Cardiac muscle cell (in vitro differentiated cells and primary cell): ENCODE results near the gene CA5B. TPM values are rescaled to one million over a fixed set of nuclear protein-coding genes. Genes with fewer than 3 reads are reported as not detected.

Experiments
- DNase-seq, 2 donors: peaks; one replicate each; pipeline versions ENCODE4 v3.0.0 to v3.0.0-alpha.2; 2010 to 2017; ENCODE audit warnings: low read depth in 1 of 2, low spot score in 1 of 2
- H3K27ac ChIP-seq: fragments of 200-600 bp; sonication (generic); 2 replicates; pipeline ENCODE4 v1.5.1; 2016
- H3K27me3 ChIP-seq: fragments of 200-600 bp; sonication (generic); 2 replicates; pipeline ENCODE4 v1.6.0; 2016; ENCODE audit warnings: control low read depth
- H3K36me3 ChIP-seq: fragments of 200-600 bp; sonication (generic); 2 replicates; pipeline ENCODE4 v1.5.1; 2016; ENCODE audit warnings: control low read depth
- H3K4me1 ChIP-seq: fragments of 200-600 bp; sonication (generic); 2 replicates; pipeline ENCODE4 v1.8.1; 2017; ENCODE audit warnings: low read depth, mild to moderate bottlenecking, mixed run types
- H3K4me3 ChIP-seq: fragments of 200-600 bp; sonication (generic); 2 replicates; pipeline ENCODE4 v1.5.1; 2016; ENCODE audit warnings: mild to moderate bottlenecking
- H3K9me3 ChIP-seq: fragments of 200-600 bp; sonication (generic); 2 replicates; pipeline ENCODE4 v1.5.1; 2017; ENCODE audit warnings: low read depth, mild to moderate bottlenecking, control low read depth
- CTCF ChIP-seq: IDR thresholded peaks from 2 replicates; pipeline ENCODE4 v1.5.1; 2012; ENCODE audit warnings: low read depth, mild to moderate bottlenecking, low read length
- polyA plus RNA-seq: library from polyadenylated mRNA; unstranded; fragments of >200 nt; fragmentation: Nextera tagmentation; extraction: Ambion mirVana; gene quantifications from 2 replicates; pipeline ENCODE4 v1.2.1, GENCODE V29; 2016
- total RNA-seq: library from RNA; depleted of rRNA; stranded (reverse); fragments of >200 nt; gene quantifications from 2 replicates; pipeline ENCODE4 v1.2.3, GENCODE V29; 2016

Gene CA5B
- total and polyA plus RNA-seq, 2 experiments from 2014 or later = 7.1 to 9.9 TPM

- Histone ChIP-seq H3K4me1 (no peaks in the 10 kb centered on the region), H3K9me3 (no peaks in the 10 kb centered on the region), H3K27ac (no peak overlapping the region), H3K4me3 (no peak overlapping the region), H3K27me3 (no peaks in the 10 kb centered on the region), H3K36me3 (no peaks in the 10 kb centered on the region)
- TF ChIP-seq CTCF = no peak
- DNase-seq = no peak
These were observed 9.6 kb downstream of the CA5B start for GRCh38 chrX:15747626-15748173.

GRCh38 chrX:15748841-15749240, 10.8 kb downstream of the CA5B start:
- no peaks in the 10 kb centered on the region for H3K27me3 ChIP-seq
- H3K36me3 ChIP-seq = no peaks in the 10 kb centered on the region
- no peaks in the 10 kb centered on the region for H3K9me3 ChIP-seq
- no peak for DNase-seq
- H3K27ac ChIP-seq = no peak overlapping the region
- H3K4me1 ChIP-seq = peaks cover under 1% of the 10 kb centered on the region
- H3K4me3 ChIP-seq = no peak overlapping the region
- no peak for TF ChIP-seq CTCF

- no peak for DNase-seq
- Histone ChIP-seq H3K27ac (no peak overlapping the region), H3K4me1 (peaks cover 12% of the 10 kb centered on the region), H3K4me3 (no peak overlapping the region), H3K36me3 (no peaks in the 10 kb centered on the region), H3K9me3 (no peaks in the 10 kb centered on the region), H3K27me3 (no peaks in the 10 kb centered on the region)
- TF ChIP-seq CTCF = no peak
These were observed 11.9 kb downstream of the CA5B start for GRCh38 chrX:15749642-15750610.

- no peaks in the 10 kb centered on the region for H3K9me3 ChIP-seq
- H3K27me3 ChIP-seq = no peaks in the 10 kb centered on the region
- DNase-seq = no peak
- no peak overlapping the region for H3K27ac ChIP-seq
- no peak for TF ChIP-seq CTCF
- no peak overlapping the region for H3K4me3 ChIP-seq
- peaks cover 17% of the 10 kb centered on the region for H3K4me1 ChIP-seq
- no peaks in the 10 kb centered on the region for H3K36me3 ChIP-seq
These were observed 12.6 kb downstream of the CA5B start for GRCh38 chrX:15750611-15751154.

GRCh38 chrX:15751155-15751819, 13.2 kb downstream of the CA5B start:
- Histone ChIP-seq H3K27ac (no peak overlapping the region), H3K36me3 (no peaks in the 10 kb centered on the region), H3K27me3 (no peaks in the 10 kb centered on the region), H3K4me1 (peaks cover 17% of the 10 kb centered on the region), H3K9me3 (no peaks in the 10 kb centered on the region), H3K4me3 (no peak overlapping the region)
- DNase-seq = no peak
- TF ChIP-seq CTCF = no peak
